Glutamatergic neuron (in vitro differentiated cells): Measurements from ENCODE around the gene TAS2R30. TPM values are rescaled to one million over a fixed set of nuclear protein-coding genes. Genes with fewer than 3 reads are reported as not detected.

Source experiments
- DNase-seq: peaks from one replicate; pipeline ENCODE4 v3.0.0; 2022
- H3K27ac Mint-ChIP-seq: one replicate; pipeline ENCODE4 v1.8.0; 2020; ENCODE audit warnings: mild to moderate bottlenecking, mixed read lengths, inconsistent platforms; ENCODE audit not compliant: unreplicated experiment
- H3K27me3 Mint-ChIP-seq: one replicate; pipeline ENCODE4 v1.8.0; 2020; ENCODE audit warnings: mild to moderate bottlenecking, moderate library complexity, mixed read lengths, inconsistent platforms; ENCODE audit not compliant: unreplicated experiment
- H3K36me3 Mint-ChIP-seq: one replicate; pipeline ENCODE4 v1.8.0; 2020; ENCODE audit warnings: mild to moderate bottlenecking, mixed read lengths, inconsistent platforms; ENCODE audit not compliant: unreplicated experiment
- H3K4me1 Mint-ChIP-seq: one replicate; pipeline ENCODE4 v1.8.0; 2020; ENCODE audit warnings: mild to moderate bottlenecking, low read depth, mixed read lengths, inconsistent platforms; ENCODE audit not compliant: unreplicated experiment
- H3K4me3 Mint-ChIP-seq: one replicate; pipeline ENCODE4 v1.8.0; 2020; ENCODE audit warnings: mild to moderate bottlenecking, mixed read lengths, inconsistent platforms; ENCODE audit not compliant: unreplicated experiment
- H3K9me3 Mint-ChIP-seq: one replicate; pipeline ENCODE4 v1.8.0; 2020; ENCODE audit warnings: mild to moderate bottlenecking, moderate library complexity, mixed read lengths, inconsistent platforms; ENCODE audit not compliant: unreplicated experiment
- total RNA-seq: library from RNA; stranded (reverse); fragmentation: NEBNext Ultra II Directional; extraction: Animal tissue kit (Norgen Biotek cat#: 25700); gene quantifications from one replicate; pipeline ENCODE4 v1.2.1, GENCODE V29; 2021; ENCODE audit not compliant: unreplicated experiment
- TF ChIP-seq, protein P1 (sequence below): fragments of 200-600 bp; sonication (generic); IDR thresholded peaks from one replicate; pipeline ENCODE4 v1.5.0; 2021; ENCODE audit not compliant: partially characterized antibody, unreplicated experiment

Gene TAS2R30
- total RNA-seq, 1 donor from 2014 or later: 5.1 TPM

DNA sequence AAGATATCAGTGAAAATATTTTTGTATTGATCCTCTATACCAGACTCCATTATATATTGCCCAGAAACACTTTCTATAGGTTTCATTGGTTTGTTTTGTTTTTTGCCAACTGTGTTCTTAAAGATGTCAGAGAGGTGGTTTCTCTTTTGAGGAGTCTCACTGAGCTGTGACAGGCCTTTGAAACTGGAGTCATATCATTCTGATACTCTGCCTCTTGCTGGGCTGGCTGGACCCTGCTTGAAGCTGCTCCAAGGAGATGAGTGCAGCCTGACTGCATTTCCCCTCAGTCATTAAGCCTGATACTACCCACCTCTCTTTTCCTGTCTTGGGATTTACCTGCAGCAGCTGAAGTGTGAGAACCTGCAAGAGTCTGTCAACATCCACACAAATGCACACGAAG is 16.4 kb upstream of the TAS2R30 start:
- Mint-ChIP-seq H3K9me3 (no peaks in the 10 kb centered on the region), H3K4me3 (no peak overlapping the region), H3K36me3 (no peaks in the 10 kb centered on the region)

DNA sequence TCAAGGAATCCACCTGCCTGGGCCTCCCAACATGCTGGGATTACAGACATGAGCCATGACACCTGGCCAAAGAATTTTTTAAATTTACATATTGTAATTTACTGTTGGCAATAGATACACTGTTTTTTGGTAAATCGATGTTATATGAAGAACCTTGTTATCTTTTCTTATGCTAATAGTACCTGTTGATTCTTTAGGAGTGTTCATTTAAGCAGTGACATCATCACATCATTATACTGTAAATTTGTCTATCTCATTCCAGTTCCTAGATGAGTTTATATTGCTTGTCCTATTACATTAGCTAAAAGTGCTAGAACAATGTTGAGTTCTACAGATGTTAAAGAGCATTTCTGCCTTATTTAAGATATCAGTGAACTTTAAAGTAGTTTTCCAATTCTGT is 13.0 kb upstream of the TAS2R30 start:
- TF ChIP-seq, protein P1, sequence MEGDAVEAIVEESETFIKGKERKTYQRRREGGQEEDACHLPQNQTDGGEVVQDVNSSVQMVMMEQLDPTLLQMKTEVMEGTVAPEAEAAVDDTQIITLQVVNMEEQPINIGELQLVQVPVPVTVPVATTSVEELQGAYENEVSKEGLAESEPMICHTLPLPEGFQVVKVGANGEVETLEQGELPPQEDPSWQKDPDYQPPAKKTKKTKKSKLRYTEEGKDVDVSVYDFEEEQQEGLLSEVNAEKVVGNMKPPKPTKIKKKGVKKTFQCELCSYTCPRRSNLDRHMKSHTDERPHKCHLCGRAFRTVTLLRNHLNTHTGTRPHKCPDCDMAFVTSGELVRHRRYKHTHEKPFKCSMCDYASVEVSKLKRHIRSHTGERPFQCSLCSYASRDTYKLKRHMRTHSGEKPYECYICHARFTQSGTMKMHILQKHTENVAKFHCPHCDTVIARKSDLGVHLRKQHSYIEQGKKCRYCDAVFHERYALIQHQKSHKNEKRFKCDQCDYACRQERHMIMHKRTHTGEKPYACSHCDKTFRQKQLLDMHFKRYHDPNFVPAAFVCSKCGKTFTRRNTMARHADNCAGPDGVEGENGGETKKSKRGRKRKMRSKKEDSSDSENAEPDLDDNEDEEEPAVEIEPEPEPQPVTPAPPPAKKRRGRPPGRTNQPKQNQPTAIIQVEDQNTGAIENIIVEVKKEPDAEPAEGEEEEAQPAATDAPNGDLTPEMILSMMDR: no peak
- Mint-ChIP-seq H3K27me3 (no peaks in the 10 kb centered on the region), H3K36me3 (peaks cover 8% of the 10 kb centered on the region), H3K9me3 (peaks cover 2% of the 10 kb centered on the region), H3K4me3 (no peak overlapping the region), H3K27ac (no peak overlapping the region), H3K4me1 (peaks cover 6% of the 10 kb centered on the region)
- DNase-seq: no peak

More for the DNA sequence above, 16.4 kb upstream of the TAS2R30 start:
- Mint-ChIP-seq H3K4me1 (peaks cover 6% of the 10 kb centered on the region), H3K27me3 (no peaks in the 10 kb centered on the region), H3K27ac (no peak overlapping the region)
- TF ChIP-seq, protein P1: no peak
- DNase-seq: no peak

DNA sequence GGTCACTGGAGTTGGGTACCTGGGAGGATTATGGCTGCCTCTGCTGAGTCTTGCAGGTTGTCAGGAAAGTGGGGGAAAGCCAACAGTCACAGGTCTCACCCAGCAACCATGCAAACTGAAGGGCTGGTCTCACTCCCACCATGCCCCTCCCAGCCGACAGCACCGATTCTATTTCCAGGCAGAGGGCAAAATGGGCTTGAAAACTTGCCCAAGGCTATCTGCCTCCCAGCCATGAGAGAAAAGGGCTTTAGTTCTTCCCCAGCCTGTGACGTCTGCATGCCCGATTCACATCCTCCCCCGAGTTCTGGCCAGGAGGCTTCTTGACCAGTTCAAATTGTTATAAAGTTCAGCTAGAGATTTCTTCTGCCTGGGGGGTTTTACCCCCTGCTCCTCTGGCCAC is 9.9 kb upstream of the TAS2R30 start:
- TF ChIP-seq, protein P1: no peak
- Mint-ChIP-seq H3K4me3 (no peak overlapping the region), H3K36me3 (peaks cover 8% of the 10 kb centered on the region), H3K27ac (no peak overlapping the region), H3K4me1 (no peaks in the 10 kb centered on the region), H3K9me3 (peaks cover 2% of the 10 kb centered on the region), H3K27me3 (no peaks in the 10 kb centered on the region)
- DNase-seq: no peak

DNA sequence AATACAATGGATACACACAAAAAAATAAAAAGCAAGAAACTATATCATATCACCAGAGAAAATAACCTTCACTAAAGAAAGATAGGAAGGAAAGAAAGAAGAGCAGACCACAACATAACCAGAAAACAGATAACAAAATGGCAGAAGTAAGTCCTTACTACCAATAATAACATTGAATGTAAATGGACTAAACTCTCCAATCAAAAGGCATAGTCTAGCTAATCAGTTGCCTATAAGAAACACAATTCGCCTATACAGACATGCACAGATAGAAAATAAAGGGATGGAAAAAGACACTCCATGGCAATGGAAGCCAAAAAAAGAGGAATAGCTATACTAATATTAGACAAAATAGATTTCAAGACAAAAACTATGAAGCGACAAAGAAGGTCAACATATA is 8.9 kb upstream of the TAS2R30 start:
- H3K36me3 Mint-ChIP-seq: peaks cover 8% of the 10 kb centered on the region
- H3K9me3 Mint-ChIP-seq: peaks cover 2% of the 10 kb centered on the region
- no peak overlapping the region for H3K27ac Mint-ChIP-seq
- no peaks in the 10 kb centered on the region for H3K4me1 Mint-ChIP-seq
- no peaks in the 10 kb centered on the region for H3K27me3 Mint-ChIP-seq
- no peak for DNase-seq
- H3K4me3 Mint-ChIP-seq: no peak overlapping the region
- TF ChIP-seq, protein P1: no peak

DNA sequence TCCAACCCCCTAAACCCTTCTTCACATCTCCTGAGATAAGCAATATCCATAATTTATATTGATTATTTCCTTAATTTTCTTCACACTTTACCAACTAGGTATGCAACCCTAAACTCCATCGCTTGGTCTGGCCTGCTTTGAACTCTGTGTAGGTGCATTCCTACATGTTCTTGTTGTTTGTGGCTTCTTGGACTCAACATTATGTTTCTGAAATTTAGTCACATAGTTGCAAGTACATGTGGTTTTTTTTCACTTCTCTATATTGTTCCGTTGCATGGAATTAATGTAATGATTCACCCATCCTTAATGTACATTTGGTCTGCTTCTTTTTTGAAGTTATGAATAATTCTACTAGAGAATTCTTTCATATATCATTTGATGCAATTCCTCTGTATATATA is 1.6 kb upstream of the TAS2R30 start:
- H3K9me3 Mint-ChIP-seq: no peaks in the 10 kb centered on the region
- H3K4me1 Mint-ChIP-seq: peaks cover 2% of the 10 kb centered on the region
- no peak overlapping the region for H3K4me3 Mint-ChIP-seq
- TF ChIP-seq, protein P1: no peak
- H3K36me3 Mint-ChIP-seq: no peaks in the 10 kb centered on the region
- DNase-seq: no peak
- no peaks in the 10 kb centered on the region for H3K27me3 Mint-ChIP-seq
- H3K27ac Mint-ChIP-seq: no peak overlapping the region
